ENCODE measurements around the gene CYB561. TPM values are rescaled to one million over a fixed set of nuclear protein-coding genes. Genes with fewer than 3 reads are reported as not detected.

CYB561 gene
- total and polyA plus RNA-seq, 9 of the 15 experiments (the other 6 are each of a cell fraction or from before 2014, with no cell fraction given): 4.0 to 30.8 (median 17.4) TPM

DNA sequence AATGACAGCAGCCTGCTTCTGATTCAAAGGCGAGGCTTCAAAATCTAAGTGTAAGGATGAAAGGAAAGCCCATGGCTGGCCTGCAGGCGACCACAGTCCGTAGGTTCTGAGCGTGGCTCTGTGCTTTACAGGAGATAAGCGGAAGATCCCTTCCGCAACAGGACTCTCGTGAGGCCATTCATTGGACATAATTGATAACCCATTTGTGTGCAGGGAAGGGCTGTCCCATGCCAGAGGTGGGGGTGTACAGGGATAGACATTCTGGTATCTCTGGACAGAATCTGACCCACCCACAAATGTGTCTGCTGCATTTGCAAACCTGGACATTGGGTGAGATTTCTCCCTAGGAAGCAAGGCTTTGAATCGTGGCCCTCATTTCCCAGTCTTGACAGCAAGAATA is 4.0 kb downstream of the CYB561 start:
- FAIRE-seq: no peak
- no peaks in the 10 kb centered on the region for H3K27me3 ChIP-seq (ENCODE audit: control insufficient read depth in 2 of 2, insufficient read depth in 2 of 2, low read length in 2 of 2)
- TF ChIP-seq, protein P1, sequence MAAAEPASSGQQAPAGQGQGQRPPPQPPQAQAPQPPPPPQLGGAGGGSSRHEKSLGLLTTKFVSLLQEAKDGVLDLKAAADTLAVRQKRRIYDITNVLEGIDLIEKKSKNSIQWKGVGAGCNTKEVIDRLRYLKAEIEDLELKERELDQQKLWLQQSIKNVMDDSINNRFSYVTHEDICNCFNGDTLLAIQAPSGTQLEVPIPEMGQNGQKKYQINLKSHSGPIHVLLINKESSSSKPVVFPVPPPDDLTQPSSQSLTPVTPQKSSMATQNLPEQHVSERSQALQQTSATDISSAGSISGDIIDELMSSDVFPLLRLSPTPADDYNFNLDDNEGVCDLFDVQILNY (CRISPR knock-in tag; IDR thresholded peaks at IDR 0.05): no peak
- TF ChIP-seq, protein P2, sequence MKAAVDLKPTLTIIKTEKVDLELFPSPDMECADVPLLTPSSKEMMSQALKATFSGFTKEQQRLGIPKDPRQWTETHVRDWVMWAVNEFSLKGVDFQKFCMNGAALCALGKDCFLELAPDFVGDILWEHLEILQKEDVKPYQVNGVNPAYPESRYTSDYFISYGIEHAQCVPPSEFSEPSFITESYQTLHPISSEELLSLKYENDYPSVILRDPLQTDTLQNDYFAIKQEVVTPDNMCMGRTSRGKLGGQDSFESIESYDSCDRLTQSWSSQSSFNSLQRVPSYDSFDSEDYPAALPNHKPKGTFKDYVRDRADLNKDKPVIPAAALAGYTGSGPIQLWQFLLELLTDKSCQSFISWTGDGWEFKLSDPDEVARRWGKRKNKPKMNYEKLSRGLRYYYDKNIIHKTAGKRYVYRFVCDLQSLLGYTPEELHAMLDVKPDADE (conservative IDR thresholded peaks at IDR 0.05; ENCODE audit: control insufficient read depth, low read depth, low read length): 0 out of 2 replicates have a peak, but pooled peaks have one; percentile 46
- TF ChIP-seq, protein P3, sequence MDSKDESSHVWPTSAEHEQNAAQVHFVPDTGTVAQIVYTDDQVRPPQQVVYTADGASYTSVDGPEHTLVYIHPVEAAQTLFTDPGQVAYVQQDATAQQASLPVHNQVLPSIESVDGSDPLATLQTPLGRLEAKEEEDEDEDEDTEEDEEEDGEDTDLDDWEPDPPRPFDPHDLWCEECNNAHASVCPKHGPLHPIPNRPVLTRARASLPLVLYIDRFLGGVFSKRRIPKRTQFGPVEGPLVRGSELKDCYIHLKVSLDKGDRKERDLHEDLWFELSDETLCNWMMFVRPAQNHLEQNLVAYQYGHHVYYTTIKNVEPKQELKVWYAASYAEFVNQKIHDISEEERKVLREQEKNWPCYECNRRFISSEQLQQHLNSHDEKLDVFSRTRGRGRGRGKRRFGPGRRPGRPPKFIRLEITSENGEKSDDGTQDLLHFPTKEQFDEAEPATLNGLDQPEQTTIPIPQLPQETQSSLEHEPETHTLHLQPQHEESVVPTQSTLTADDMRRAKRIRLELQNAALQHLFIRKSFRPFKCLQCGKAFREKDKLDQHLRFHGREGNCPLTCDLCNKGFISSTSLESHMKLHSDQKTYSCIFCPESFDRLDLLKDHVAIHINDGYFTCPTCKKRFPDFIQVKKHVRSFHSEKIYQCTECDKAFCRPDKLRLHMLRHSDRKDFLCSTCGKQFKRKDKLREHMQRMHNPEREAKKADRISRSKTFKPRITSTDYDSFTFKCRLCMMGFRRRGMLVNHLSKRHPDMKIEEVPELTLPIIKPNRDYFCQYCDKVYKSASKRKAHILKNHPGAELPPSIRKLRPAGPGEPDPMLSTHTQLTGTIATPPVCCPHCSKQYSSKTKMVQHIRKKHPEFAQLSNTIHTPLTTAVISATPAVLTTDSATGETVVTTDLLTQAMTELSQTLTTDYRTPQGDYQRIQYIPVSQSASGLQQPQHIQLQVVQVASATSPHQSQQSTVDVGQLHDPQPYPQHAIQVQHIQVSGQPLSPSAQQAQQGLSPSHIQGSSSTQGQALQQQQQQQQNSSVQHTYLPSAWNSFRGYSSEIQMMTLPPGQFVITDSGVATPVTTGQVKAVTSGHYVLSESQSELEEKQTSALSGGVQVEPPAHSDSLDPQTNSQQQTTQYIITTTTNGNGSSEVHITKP (IDR thresholded peaks at IDR 0.05; ENCODE audit: partially characterized antibody): peak; percentile 80
- TF ChIP-seq, protein P4, sequence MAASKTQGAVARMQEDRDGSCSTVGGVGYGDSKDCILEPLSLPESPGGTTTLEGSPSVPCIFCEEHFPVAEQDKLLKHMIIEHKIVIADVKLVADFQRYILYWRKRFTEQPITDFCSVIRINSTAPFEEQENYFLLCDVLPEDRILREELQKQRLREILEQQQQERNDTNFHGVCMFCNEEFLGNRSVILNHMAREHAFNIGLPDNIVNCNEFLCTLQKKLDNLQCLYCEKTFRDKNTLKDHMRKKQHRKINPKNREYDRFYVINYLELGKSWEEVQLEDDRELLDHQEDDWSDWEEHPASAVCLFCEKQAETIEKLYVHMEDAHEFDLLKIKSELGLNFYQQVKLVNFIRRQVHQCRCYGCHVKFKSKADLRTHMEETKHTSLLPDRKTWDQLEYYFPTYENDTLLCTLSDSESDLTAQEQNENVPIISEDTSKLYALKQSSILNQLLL (CRISPR knock-in tag; IDR thresholded peaks at IDR 0.05; ENCODE audit: borderline replicate concordance): no peak
- TF ChIP-seq BHLHE40 (IDR thresholded peaks at IDR 0.05; ENCODE audit: low read length): peak; percentile 59
- no peak for TF ChIP-seq TARDBP (IDR thresholded peaks at IDR 0.05)
- no peak for TF ChIP-seq YY1 (IDR thresholded peaks at IDR 0.05; ENCODE audit: borderline replicate concordance in 1 of 3, control insufficient read depth in 1 of 3, extremely low read depth in 1 of 3, insufficient read depth in 3 of 3, insufficient read length in 1 of 3, insufficient replicate concordance in 2 of 3, low read depth in 1 of 3, low read length in 2 of 3)
- H3K9ac ChIP-seq (ENCODE audit: insufficient read depth in 1 of 2, low read depth in 2 of 2, low read length in 2 of 2): peak overlapping the region in 1 of 2 experiments; percentile 76; a peak in 2 of 4 replicates
- peaks cover 33 to 70% of the 10 kb centered on the region in 2 experiments for H3K4me1 ChIP-seq (replicated peaks in 1 of 2; ENCODE audit: control insufficient read depth in 2 of 2, insufficient read depth in 2 of 2, low read length in 2 of 2)
- ATAC-seq: no peak
- H2AFZ ChIP-seq (ENCODE audit: low read depth, low read length): peak overlapping the region; percentile 29; the same call in 1 of the 2 replicates
- peaks cover 7% of the 10 kb centered on the region; the same call in 1 of the 2 replicates for H4K20me1 ChIP-seq (replicated peaks; ENCODE audit: control insufficient read depth, insufficient read depth, low read length)
- no peaks in the 10 kb centered on the region for H3K9me3 ChIP-seq (replicated peaks; ENCODE audit: control insufficient read depth, insufficient read depth, low read depth, low read length)
- in situ Hi-C loops (cut with MboI): loop anchor here (25.0 kb wide), 1 partner anchor 395 kb away; the partner anchor contains the start of genes FTSJ3, PSMC5 and SMARCD2
- CTCF ChIA-PET (ENCODE audit: low intra/inter-chr PET ratio): interaction anchor here (1.2 kb wide), 1 partner anchor 38 kb away, joined by 4 read pairs; no protein-coding TSS in a partner anchor
- H3K9me1 ChIP-seq (ENCODE audit: control insufficient read depth, insufficient read depth, low read length): peaks cover 7% of the 10 kb centered on the region
- POLR2A ChIA-PET: interaction anchor here (0.7 to 1.8 kb wide), 6 partner anchors 14 to 1216 kb away, joined by 3 to 13 read pairs (median 3); no protein-coding TSS in a partner anchor
- BruUV-seq (replicated peaks): no TSS peak
- intact Hi-C loops (cut with micrococcal nuclease): no loop called here
- H3K4me3 ChIP-seq: no peak overlapping the region
- peaks cover 14% of the 10 kb centered on the region; the same call in 1 of the 3 replicates for H3K79me2 ChIP-seq (ENCODE audit: control insufficient read depth, insufficient read depth, low read length)
- 41% methylated on average over 8 of the region's 8 CpGs for WGBS (ENCODE audit: insufficient coverage, low coverage, missing lambda C conversion rate)
- H3K36me3 ChIP-seq (ENCODE audit: control insufficient read depth, insufficient read depth, low read length): no peaks in the 10 kb centered on the region
- peak in 2 of 4 experiments; percentile 20 to 46 for DNase-seq (ENCODE audit: extremely low read depth in 1 of 4, low spot score in 3 of 4)
- H3K4me2 ChIP-seq (ENCODE audit: insufficient read depth, low read length): peak overlapping the region; percentile 48; the same call in 1 of the 2 replicates
- peak overlapping the region; percentile 24; the same call in 2 of the 3 replicates for H3K27ac ChIP-seq (ENCODE audit: extremely low read depth, low read depth, low read length)
